Measurements from ENCODE around the gene CORO7.

GRCh38 chr16:4380119-4381063 is 36.0 kb downstream of the CORO7 start:
- TF ChIP-seq CTCF (IDR thresholded peaks at IDR 0.05) (no peak), ZFX (IDR thresholded peaks at IDR 0.05; ENCODE audit: borderline replicate concordance) (no peak)
